NK-92 (cell line): Measurements from ENCODE around the gene ABR.
"Not testable (repeated sequence)": the region's sequence is repeated elsewhere in the genome, so short reads cannot be mapped to it uniquely, and the experiment has no call there.

ENCODE experiments used
- DNase-seq: peaks from one replicate; lab custom pipeline; 2025; ENCODE audit not compliant: unreplicated experiment; lab: John Stamatoyannopoulos, UW

The ABR gene

DNA sequence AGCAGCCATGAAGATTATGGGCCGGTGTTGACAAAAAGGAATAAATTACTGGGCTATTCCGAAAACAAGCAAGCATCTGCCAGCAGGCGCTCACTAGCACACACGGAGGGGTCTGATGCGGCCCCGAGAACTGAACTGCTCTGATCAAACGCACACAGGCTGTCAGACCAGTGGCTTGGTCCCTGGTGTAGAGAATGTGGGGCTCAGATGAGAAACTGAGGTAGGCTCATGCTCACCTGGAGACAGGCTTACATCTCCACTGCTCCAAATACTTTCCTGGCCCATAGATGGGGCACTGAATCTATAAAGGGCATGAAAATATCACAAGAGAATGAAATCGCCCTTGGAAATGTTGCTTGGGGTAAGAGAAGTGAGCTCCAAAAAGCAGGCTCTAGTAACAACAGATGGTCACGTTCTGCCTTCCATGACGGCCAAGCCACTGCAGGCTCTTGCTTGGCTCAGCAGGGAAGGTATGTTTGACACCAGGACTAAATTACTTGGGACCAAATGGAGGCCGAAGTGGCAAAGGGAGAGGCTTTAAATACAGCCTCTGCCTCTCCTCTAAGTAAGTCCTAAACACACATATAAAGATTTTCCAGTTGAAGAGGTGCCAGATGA, 5.4 kb downstream of the ABR start:
- DNase-seq: no peak

DNA sequence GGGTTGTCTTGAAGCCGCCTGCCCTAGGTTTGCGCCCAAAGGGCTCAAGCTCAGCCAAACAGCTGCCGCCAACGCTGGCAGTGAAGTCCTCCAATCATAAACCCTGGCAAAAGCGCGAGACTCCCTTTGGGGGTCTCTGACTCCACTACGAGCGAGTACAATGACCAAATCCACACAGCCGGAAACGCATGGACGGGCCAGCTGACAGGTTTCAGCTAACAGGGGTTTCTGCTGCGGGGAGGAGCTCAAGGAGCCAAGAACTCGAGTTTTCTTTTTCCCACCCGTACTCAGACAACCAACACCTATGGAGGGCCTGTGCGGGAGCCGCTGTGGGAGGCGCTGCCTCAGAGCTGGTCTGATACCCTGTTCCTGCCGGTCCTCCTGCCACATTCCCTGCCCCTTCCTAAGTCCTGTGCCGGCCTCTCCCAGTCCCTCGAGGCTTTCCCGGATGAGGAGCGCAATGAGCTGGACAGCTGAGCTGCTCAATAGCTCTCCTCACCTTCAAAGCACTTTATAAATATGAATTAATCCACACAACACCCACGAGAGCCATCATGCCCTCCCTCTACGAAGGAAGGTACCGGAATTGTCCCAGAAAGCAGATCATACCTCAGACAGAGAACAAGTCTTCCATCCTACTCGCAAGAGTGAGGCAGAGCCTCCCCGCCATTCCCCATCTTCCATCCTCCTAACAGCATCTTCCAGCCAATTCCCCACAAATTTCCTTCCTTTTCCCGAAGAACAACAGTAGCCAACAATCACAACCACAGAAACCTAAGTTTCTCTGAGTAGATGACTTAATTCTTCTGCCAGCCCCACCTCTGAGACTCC, 6.1 kb downstream of the ABR start:
- DNase-seq: no peak

DNA sequence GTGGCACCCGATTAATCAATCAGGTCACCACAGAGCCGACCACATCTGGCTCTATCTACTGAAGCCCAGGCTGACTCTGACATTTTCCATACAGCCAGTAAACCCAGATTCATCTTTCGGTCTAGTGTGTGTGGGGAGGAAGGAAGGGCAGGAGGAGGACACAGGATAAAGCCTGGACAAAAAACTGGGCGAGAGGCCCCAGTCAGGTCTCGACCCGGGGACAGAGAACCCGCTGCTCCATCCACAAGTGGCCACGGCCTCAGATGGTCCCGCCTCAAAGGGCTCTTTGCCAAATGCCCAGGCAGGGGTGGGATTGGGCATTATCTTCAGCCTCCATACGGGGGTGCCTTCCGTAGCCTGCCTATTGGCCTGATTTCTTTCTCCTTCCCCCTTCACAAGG, 7.8 kb downstream of the ABR start:
- DNase-seq: no peak

DNA sequence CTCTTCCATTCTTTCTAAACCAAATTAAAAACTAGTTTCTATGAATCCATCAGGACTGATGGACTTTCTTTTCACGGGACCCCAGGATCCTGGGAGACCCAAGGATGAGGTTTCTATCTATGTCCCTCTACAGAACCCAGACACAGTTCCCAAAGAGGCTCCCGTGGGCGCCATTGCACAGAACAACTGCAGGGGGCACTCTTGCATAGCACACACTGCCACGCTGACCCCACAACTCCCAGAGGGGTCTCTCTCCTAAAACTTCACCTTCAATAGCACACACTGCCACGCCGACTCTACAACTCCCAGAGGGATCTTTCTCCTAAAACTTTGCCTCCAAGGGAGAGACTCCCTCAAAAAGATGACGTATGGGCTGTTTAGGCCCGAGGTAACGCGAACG, 9.0 kb downstream of the ABR start:
- no peak for DNase-seq

DNA sequence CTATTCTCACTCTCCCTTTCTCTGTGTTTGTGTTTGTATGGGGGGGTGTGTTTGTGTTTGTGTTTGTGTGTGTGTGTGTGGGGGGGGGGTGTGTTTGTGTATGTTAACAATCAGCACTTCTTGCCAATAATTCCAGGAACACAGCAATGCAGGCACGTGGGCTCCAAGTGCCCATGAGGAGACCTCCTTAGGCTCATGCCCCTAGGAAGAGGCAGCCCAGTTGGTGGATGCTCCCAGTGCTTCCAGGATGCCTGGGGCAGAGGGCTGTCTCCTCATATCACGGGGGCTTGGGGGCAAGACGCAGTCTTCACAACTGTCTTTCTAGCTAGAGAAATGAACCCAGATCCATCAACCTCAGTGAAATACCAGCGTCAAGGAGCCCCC, 9.9 kb downstream of the ABR start:
- no peak for DNase-seq

DNA sequence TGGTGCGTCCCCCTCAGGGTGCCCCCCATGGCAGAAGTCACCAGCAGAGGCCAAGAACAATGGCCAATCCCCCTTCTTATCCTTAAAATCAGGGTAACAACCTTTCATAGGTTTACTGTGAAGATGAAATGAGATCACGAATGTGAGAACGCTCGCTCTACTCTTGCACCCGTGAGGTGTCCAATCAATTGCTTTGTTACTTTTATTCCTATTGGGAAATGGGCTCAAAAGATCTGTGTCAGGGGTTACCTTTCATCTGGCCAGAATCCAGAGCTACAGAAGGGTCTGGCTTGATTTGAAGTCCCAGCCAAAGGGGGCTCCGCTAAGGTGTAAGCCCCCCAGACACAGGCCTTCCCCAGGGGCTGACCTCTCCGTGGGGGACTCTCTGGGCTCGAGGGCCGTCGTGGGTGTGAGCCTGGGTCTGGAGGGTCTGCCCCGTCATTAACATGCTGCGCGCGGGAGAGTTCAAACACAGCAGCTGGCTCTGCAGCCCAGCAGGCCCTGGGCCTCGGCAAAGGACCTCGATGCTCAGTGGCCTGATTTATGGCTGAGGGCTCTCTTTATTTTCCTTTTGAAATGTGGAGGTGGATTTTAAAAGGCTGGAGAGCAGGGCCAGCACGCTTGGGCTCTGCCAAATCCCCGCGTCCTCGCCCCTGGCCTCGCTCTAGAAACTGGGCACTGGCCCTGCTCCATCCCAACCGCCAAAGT, 10.4 kb downstream of the ABR start:
- DNase-seq: no peak

DNA sequence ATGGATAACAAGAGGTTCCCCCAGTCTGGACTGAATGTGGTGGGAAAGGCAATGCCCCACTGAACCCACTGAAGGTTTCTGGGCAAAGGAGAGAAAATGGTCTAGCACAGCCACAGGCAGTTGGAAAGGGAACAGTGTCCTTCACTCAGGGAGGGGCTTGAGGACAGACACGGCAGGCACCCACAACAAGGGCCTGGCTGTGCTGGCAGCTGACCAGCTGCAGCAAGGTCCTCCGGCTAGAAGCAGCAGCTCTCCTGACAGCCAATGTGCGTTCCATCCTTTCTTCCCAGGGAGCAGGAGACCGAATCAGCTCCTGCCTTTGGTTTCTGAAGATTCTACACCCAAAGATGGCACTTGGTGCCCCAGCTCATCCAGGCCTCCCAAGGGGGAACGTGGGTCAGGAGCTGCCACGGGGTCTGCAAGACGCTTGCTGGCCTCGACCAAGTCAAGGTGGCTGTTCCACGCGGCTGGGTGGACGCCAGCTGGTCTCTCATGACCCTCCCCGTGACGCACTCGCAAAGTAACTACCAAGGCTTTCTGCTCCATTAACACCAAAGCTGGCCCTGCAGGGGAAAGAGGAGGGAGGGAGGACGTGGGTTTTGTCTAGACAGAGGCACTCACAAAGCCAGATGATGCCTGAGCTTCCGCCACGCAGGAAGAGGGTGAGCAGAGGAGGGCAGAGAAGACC, 11.1 kb downstream of the ABR start:
- no peak for DNase-seq

DNA sequence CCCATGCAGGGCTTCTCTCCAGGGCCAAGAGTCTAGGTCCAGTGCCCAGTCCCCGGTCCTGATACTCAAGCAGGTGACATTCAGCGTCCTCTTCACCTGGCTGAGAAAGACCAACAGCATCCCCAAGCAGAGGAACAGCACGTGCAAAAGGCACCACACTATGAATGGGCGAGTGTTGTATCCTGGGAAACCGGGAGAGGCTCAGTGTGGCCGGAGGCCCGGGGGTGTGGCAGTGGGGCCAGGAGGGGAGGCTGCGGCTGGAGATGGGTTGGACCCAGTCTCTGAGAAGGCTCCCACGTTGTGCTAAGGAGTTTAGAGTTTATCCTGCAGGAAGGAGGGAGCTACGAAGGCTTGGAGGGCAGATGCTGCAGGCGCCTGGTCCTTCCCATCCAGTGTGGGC, 13.5 kb downstream of the ABR start:
- DNase-seq: no peak

DNA sequence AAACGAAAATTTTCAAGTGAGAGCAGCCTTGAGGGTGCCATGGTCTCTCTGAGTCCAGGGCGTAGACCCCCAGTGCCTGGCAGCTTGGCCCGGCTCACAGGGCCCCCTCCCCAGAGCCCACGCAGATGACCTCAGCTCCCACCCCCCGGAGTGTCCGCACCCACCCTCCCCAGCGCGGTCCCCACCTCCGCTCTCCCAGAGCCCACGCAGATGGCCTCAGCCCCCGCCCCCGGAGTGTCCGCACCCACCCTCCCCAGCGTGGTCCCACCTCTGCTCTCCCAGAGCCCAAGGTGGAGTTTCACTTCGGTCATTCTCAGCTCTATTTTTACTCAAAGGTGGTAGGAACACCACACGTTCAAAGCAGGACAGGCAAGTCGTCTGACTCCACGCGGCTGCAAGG, 13.9 kb downstream of the ABR start:
- DNase-seq: no peak

DNA sequence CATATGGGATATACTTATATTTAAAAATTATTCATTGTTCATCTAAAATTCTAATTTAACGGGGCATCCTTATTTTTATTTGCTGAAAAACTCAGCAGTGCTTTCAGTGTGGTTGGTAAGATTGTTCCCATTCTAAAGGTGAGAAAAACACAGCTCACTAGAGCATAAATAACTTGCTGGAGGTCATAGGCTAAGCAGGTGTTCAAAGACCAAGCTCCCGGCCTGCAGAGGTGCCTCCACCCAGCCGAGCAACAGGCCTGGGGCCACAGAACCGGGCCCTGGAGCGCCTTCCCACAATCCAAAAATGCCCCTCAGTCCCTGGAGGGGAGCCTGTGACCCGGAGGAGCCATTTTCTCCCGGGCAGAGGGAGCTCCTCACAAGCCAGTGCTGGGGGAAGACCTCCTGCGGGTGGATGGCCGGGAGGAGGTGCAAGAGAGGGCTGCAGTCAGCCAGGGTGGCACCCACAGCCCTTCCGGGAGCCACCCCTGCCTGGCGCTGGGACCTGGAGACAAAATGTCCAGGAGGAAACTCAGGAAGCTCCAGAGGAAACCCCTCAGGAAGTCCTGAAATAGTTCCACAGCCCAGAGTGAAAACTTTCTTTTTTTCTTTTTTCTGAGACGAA, 14.7 kb downstream of the ABR start:
- DNase-seq: no peak

DNA sequence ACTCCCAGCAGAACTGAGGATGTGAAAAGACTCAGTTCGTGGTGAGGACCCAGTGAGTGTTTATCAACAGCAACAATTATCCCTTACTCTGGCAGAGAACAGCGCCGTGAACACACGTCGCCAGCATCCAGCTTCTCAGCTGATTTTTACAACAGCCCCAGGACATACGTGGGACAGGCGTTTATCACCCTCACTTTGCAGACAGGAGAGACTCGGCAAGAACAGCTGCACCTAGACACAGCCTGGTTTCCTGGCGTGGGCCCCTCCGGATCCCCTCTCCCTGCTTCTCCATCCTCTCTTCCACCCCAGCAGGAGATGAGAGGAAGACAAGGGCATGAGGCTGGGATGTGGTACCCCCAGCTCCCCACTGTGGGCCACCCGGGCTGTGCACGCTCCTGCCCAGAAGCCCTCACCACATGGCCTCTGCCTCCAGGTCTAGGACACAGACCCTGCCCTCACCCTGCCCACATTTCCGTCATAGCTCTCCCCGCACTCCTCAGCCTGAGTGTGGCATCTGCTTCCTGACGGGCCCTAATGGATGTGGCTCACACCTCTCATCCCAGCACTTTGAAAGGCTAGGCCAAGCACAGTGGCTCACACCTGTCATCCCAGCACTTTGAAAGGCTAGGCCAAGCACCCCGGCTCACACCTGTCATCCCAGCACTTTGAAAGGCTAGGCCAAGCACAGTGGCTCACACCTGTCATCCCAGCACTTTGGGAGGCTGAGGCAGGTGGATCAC, 17.5 kb downstream of the ABR start:
- DNase-seq: no peak

DNA sequence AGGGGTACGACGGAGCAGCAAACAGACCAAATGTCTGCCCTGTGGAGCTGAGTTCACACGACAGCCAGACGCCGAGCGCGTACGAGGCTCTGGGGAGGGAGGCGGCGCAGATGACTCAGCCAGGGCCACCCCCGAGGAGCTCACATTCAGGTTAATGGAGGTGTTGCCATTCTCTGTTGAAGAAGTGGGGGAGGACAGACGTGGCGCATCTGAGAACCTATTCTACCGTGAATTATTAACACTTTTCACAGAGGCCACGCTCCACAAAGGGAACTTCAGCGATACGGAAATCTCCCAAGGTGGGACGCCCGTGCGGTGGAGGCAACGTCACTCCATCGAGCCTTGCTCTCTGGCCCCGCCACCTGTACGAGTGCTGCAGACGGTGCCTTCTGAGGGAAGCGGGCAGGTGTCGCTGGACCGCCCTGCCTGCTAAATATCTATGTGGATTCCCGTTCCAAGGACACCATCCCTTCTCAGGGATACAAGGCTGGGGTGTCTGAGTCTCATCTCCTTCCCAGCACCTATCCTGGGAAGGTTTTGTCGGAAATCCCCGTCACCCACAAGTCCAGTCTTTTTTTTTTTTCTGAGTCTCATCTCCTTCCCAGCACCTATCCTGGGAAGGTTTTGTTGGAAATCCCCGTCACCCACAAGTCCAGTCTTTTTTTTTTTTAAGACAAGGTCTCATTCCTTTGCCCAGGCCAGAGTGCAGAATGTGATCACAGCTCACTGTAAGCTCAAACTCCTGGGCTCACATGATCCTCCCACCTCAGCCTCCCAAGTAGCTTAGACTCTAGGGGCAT, 19.0 kb downstream of the ABR start:
- no peak for DNase-seq

DNA sequence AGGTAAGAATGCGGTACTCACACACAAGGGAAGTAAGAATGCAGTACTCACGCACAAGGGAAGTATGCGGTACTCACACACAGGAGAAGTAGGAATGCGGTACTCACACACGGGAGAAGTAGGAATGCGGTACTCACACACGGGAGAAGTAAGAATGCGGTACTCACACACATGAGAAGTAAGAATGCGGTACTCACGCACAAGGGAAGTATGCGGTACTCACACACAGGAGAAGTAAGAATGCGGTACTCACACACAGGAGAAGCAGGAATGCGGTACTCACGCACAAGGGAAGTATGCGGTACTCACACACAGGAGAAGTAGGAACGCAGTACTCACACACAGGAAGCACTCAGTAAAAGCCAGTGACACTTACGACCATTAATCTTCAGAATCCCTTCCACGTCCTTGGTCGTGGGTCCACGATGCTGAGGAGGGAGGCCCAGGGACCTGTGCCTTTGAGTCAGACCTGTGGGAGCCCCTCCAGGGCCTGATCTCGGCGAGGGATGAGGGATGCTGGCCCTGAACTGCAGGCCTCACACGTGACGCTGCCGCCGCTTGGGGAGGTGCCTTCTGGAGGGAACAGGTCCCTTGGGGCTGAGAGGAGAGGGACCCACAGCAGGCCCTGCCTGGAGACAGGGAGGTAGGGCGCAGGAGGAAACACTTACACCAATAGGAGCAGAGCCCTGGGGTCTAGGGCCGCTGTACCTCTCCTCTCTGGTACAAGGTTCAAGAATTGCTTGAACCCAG, 20.2 kb downstream of the ABR start:
- DNase-seq: no peak

DNA sequence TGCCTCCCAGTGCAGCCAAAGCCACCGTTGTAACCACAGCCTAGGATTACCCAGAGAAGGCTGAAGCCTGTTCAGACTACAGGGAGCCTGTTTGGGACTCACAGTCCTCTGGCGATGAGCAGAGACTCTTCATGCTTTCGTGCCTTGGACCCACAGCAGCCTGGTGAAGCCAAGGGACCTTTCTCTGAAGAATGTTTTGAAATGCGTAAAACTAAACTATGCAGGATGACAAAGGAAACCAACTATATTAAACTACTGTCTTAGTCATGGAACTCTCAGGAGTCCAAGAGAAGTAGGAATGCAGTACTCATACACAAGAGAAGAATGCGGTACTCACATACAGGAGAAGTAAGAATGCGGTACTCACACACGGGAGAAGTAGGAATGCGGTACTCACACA, 20.9 kb downstream of the ABR start:
- DNase-seq: no peak

DNA sequence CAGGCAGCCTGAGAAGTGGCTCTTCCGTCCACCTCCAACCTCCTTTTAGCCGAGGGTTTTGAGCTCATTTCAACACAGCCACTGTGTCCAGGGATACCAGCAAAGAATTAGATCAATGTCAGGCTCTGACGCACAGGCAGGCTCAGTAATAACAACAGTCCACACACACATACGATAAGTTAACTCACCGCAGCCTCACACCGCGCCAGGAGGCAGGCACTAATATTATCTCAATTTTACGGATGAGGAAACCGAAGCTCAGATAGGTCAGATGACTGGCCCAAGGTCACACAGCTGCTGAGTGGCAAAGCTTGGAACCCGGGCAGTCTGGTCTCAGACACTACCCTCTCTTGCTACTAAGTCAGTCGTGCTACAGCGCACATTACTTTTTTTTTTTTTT, 22.9 kb downstream of the ABR start:
- no peak for DNase-seq

DNA sequence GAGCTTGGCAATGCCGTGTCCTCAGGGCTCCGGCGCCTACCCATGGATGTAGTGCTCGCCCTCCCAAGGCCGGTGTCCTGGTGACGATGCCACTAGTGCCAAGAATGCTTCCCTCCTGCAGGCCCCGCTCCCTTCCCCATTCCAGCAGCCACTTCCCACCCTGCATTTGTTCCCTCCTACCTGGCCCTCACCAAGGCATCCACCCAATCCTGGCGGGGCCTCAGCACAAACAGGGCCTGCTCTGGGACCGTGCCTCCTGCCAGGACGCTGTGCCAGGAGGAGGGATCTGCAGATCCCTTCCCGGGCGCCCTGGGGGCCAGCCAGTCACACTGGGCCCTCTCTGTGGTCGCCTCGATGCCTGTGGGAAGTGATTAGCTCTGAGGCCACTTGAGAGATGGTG, 25.1 kb downstream of the ABR start:
- DNase-seq: no peak

DNA sequence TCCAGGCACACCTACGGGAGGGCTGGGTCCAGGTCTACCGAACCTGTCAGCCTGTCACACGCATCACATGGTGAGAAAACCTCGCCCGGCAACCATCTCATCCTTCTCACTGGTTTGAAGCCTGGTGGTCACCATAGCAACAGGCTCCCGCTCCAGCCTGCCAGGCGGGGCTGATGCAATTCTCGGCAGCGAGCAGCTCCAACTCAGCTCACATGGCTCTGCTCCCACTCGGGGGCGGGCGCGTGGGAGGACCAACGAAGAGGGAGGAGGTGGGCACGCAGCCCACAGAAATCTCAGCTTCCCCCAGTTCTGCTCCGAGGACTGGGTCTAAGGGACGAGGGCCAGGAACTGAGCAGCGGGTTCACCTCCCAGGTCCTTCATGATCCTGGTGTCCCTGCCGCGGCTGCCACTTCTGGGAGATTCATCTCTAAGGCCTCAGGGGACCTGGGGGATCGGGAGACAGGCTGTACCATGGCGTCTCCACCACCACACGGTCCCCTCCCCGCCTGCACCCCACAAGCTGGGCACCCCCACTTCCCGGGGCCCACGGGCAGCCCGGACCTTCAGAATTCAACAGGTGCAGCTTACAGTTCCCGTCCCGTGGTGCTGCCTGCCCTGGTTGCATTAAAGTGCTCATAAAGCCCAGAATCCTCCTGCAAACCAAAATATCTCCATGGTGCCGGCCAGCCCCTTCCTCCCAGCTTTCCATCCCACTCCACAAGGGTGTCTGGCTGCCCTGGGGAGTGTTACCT, 25.8 kb downstream of the ABR start:
- DNase-seq: no peak

DNA sequence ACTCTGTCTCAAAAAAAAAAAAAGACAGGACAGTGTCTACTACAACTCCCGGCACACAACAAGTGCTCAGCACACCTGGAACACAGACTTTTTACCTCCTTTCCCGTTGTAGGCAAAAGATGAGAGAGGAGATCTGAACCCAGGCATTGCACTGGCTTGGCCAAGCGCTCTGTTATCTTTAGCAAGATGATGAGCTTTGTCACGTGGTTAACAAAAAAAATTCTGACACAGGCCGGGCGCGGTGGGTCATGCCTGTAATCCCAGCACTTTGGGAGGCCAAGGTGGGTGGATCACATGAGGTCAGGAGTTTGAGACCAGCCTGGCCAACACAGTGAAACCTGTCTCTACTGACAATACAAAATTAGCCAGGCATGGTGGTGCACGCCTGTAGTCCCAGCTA, 27.2 kb downstream of the ABR start:
- not testable (repeated sequence) for DNase-seq
